ENCODE measurements around the gene CAMK2D. TPM values are rescaled to one million over a fixed set of nuclear protein-coding genes. Genes with fewer than 3 reads are reported as not detected.

Gene CAMK2D
- polyA plus RNA-seq, 2 of the 4 experiments (the other 2 are of a cell fraction) = 19.1 to 59.9 TPM

- CTCF ChIA-PET = no interaction called here
- FAIRE-seq = no peak
- POLR2A ChIA-PET = no interaction called here
- no peak for TF ChIP-seq HMGXB4 (CRISPR knock-in tag; IDR thresholded peaks at IDR 0.05; ENCODE audit: borderline replicate concordance)
- TF ChIP-seq EHMT2 (IDR thresholded peaks at IDR 0.05; ENCODE audit: low read depth) = no peak
- no peak for TF ChIP-seq NPAS2 (CRISPR knock-in tag; IDR thresholded peaks at IDR 0.05; ENCODE audit: borderline replicate concordance)
- TF ChIP-seq CTCF (IDR thresholded peaks at IDR 0.05) = no peak
- no peak for ATAC-seq
- H3K4me1 ChIP-seq = no peaks in the 10 kb centered on the region
- no peak overlapping the region for H3K4me2 ChIP-seq
- no peak for DNase-seq (ENCODE audit: low read depth in 1 of 2, low spot score in 1 of 2)
- no peaks in the 10 kb centered on the region for H3K9me3 ChIP-seq
- no peak overlapping the region for H3K27ac ChIP-seq
- H3K4me3 ChIP-seq = no peak overlapping the region
Observed at GRCh38 chr4:113733685-113734084, 27.9 kb downstream of the CAMK2D start.

GRCh38 chr4:113732967-113733527 lies 28.5 kb downstream of the CAMK2D start:
- DNase-seq (ENCODE audit: low read depth in 1 of 2, low spot score in 1 of 2) = no peak
- no peak for FAIRE-seq
- H3K4me3 ChIP-seq = no peak overlapping the region
- WGBS (ENCODE audit: missing lambda C conversion rate) = 88% methylated on average over 1 of the region's 1 CpG
- ATAC-seq = no peak
- ChIA-PET CTCF (no interaction called here), POLR2A (no interaction called here)
- H3K4me1 ChIP-seq = no peaks in the 10 kb centered on the region
- H3K9me3 ChIP-seq = no peaks in the 10 kb centered on the region
- TF ChIP-seq EHMT2 (IDR thresholded peaks at IDR 0.05; ENCODE audit: low read depth) = no peak
- TF ChIP-seq TP53 (CRISPR knock-in tag; IDR thresholded peaks at IDR 0.05) = no peak
- TF ChIP-seq KDM5A (IDR thresholded peaks at IDR 0.05) = no peak
- TF ChIP-seq MAFK (IDR thresholded peaks at IDR 0.05; ENCODE audit: partially characterized antibody) = peak; percentile 82
- TF ChIP-seq RFX5 (IDR thresholded peaks at IDR 0.05) = no peak
- TF ChIP-seq HEYL (CRISPR knock-in tag; IDR thresholded peaks at IDR 0.05) = no peak
- no peak for TF ChIP-seq CEBPB (IDR thresholded peaks at IDR 0.05)
- TF ChIP-seq HMGXB4 (CRISPR knock-in tag; IDR thresholded peaks at IDR 0.05; ENCODE audit: borderline replicate concordance) = no peak
- no peak for TF ChIP-seq FOXS1 (CRISPR knock-in tag; IDR thresholded peaks at IDR 0.05)
- no peak overlapping the region for H3K27ac ChIP-seq
- H3K4me2 ChIP-seq = no peak overlapping the region

- Histone ChIP-seq H3K4me1 (no peaks in the 10 kb centered on the region; the same call in 2 of the 3 replicates), H3K4me3 (no peak overlapping the region), H3K9me3 (no peaks in the 10 kb centered on the region), H3K4me2 (no peak overlapping the region), H3K27ac (no peak overlapping the region)
- FAIRE-seq (no peak), DNase-seq (ENCODE audit: low read depth in 1 of 2, low spot score in 1 of 2) (no peak), ATAC-seq (no peak)
- ChIA-PET CTCF (no interaction called here), POLR2A (no interaction called here)
- TF ChIP-seq ZC3H11A (IDR thresholded peaks at IDR 0.05) (no peak), HES2 (IDR thresholded peaks at IDR 0.05) (no peak), MAFK (IDR thresholded peaks at IDR 0.05; ENCODE audit: partially characterized antibody) (no peak), NR3C1 (IDR thresholded peaks at IDR 0.05) (no peak), NFE2L2 (conservative IDR thresholded peaks at IDR 0.05; ENCODE audit: low read length) (no peak)
- WGBS (ENCODE audit: missing lambda C conversion rate) = 98% methylated on average over 2 of the region's 2 CpGs
Observed at GRCh38 chr4:113730467-113731216, 30.9 kb downstream of the CAMK2D start.

Data from A549 (cell line).